Measurements from ENCODE around the gene CAPZB.

GRCh38 chr1:19337289-19337688 lies 148.1 kb downstream of the CAPZB start:
- TF ChIP-seq CTCF (IDR thresholded peaks at IDR 0.05; ENCODE audit: low read length) (no peak), EZH2 (IDR thresholded peaks at IDR 0.05; ENCODE audit: borderline replicate concordance, low read length) (no peak)

Measured in OCI-LY1 (cell line).